Stimulated activated naive CD8-positive, alpha-beta T cell treated with anti-CD3 and anti-CD28 coated beads, Interleukin-15, amount 100 ng/mL, for 72 hours (primary cell): ENCODE results near the gene FOXN1.
"Not testable (repeated sequence)": the region's sequence is repeated elsewhere in the genome, so short reads cannot be mapped to it uniquely, and the experiment has no call there.

ENCODE experiments used
- ATAC-seq: fragments of 150-1000 bp; cut with Tn5 transposase; 2 replicates; pipeline ENCODE4 v1.10.0; 2021; ENCODE audit warnings: mild to moderate bottlenecking, moderate library complexity
- DNase-seq, 2 donors: peaks; one replicate each; pipeline ENCODE4 v3.0.0; 2021 to 2022
- H3K27ac Mint-ChIP-seq, 2 donors: one replicate each; pipeline ENCODE4 v1.8.0; 2022; ENCODE audit warnings: mild to moderate bottlenecking in 2 of 2, mixed read lengths in 2 of 2, moderate library complexity in 2 of 2
- H3K27me3 Mint-ChIP-seq: one replicate; pipeline ENCODE4 v1.8.0; 2022; ENCODE audit warnings: mixed read lengths
- H3K4me1 Mint-ChIP-seq: one replicate; pipeline ENCODE4 v1.8.0; 2022; ENCODE audit warnings: mild to moderate bottlenecking, mixed read lengths
- H3K4me3 Mint-ChIP-seq, 2 donors: one replicate each; pipeline ENCODE4 v1.8.0; 2022; ENCODE audit warnings: mild to moderate bottlenecking in 2 of 2, mixed read lengths in 2 of 2, moderate library complexity in 1 of 2
- H3K9me3 Mint-ChIP-seq, 2 donors: one replicate each; pipeline ENCODE4 v1.8.0; 2022; ENCODE audit warnings: mixed read lengths in 2 of 2

The FOXN1 gene

GRCh38 chr17:28554565-28554964 is 48.4 kb downstream of the FOXN1 start:
- Mint-ChIP-seq H3K27ac (no peak overlapping the region), H3K9me3 (no peaks in the 10 kb centered on the region), H3K4me3 (no peak overlapping the region), H3K4me1 (peaks cover 41% of the 10 kb centered on the region), H3K27me3 (no peaks in the 10 kb centered on the region)
- DNase-seq: no peak
- ATAC-seq: no peak

- no peaks in the 10 kb centered on the region for H3K27me3 Mint-ChIP-seq
- no peak for DNase-seq
- H3K27ac Mint-ChIP-seq: no peak overlapping the region
- H3K4me1 Mint-ChIP-seq: peaks cover 37% of the 10 kb centered on the region
- H3K9me3 Mint-ChIP-seq: no peaks in the 10 kb centered on the region
- no peak overlapping the region for H3K4me3 Mint-ChIP-seq
- ATAC-seq: no peak
These were observed 48.9 kb downstream of the FOXN1 start for GRCh38 chr17:28555022-28555421.

- Mint-ChIP-seq H3K27ac (no peak overlapping the region), H3K27me3 (no peaks in the 10 kb centered on the region), H3K4me3 (no peak overlapping the region), H3K9me3 (no peaks in the 10 kb centered on the region), H3K4me1 (peaks cover 23% of the 10 kb centered on the region)
- no peak for DNase-seq
- no peak for ATAC-seq
These were observed 57.3 kb downstream of the FOXN1 start for GRCh38 chr17:28563475-28563874.

- Mint-ChIP-seq H3K4me1 (peaks cover 50% of the 10 kb centered on the region), H3K27ac (no peak overlapping the region)
These were observed 61.5 kb downstream of the FOXN1 start for GRCh38 chr17:28567604-28568003.

GRCh38 chr17:28569446-28569845 is 63.3 kb downstream of the FOXN1 start:
- peaks cover 65% of the 10 kb centered on the region for H3K4me1 Mint-ChIP-seq
- ATAC-seq: no peak
- no peaks in the 10 kb centered on the region for H3K9me3 Mint-ChIP-seq
- H3K27me3 Mint-ChIP-seq: no peaks in the 10 kb centered on the region
- no peak overlapping the region for H3K27ac Mint-ChIP-seq
- peak overlapping the region in 1 of 2 donors; percentile 95 for H3K4me3 Mint-ChIP-seq
- DNase-seq: no peak

More at GRCh38 chr17:28567604-28568003, 61.5 kb downstream of the FOXN1 start:
- no peaks in the 10 kb centered on the region for H3K9me3 Mint-ChIP-seq
- H3K27me3 Mint-ChIP-seq: no peaks in the 10 kb centered on the region
- DNase-seq: no peak
- no peak for ATAC-seq
- H3K4me3 Mint-ChIP-seq: no peak overlapping the region

GRCh38 chr17:28570716-28571360 is 64.7 kb downstream of the FOXN1 start:
- Mint-ChIP-seq H3K27ac (peak overlapping the region; percentile 94 to 97), H3K4me3 (peak overlapping the region; percentile 95 to 96), H3K9me3 (no peaks in the 10 kb centered on the region), H3K27me3 (no peaks in the 10 kb centered on the region), H3K4me1 (peaks cover 72% of the 10 kb centered on the region)
- DNase-seq (peak in 1 of 2 donors; percentile 49), ATAC-seq (peak; percentile 63)

GRCh38 chr17:28571361-28572122 is 65.4 kb downstream of the FOXN1 start, which contains the start of gene PIGS:
PIGS (minus strand) TSS chr17:28571524; CDS start chr17:28571496, 28 bp downstream.
- peak within 1 kb of the TSS; percentile 94 to 97 for H3K27ac Mint-ChIP-seq
- no peaks in the 10 kb centered on the region for H3K27me3 Mint-ChIP-seq
- ATAC-seq (peak; percentile 99), DNase-seq (peak; percentile 90 to 92)
- H3K4me3 Mint-ChIP-seq: peak within 1 kb of the TSS; percentile 95 to 96
- H3K9me3 Mint-ChIP-seq: no peaks in the 10 kb centered on the region
- H3K4me1 Mint-ChIP-seq: peaks cover 79% of the 10 kb centered on the region

GRCh38 chr17:28572259-28573039 is 66.3 kb downstream of the FOXN1 start:
- peak overlapping the region in 1 of 2 donors; percentile 50 for H3K27ac Mint-ChIP-seq
- H3K27me3 Mint-ChIP-seq: no peaks in the 10 kb centered on the region
- H3K4me1 Mint-ChIP-seq: peaks cover 80% of the 10 kb centered on the region
- H3K4me3 Mint-ChIP-seq: peak overlapping the region; percentile 95 to 96
- H3K9me3 Mint-ChIP-seq: no peaks in the 10 kb centered on the region
- no peak for DNase-seq
- ATAC-seq: no peak

GRCh38 chr17:28573040-28573380 is 66.9 kb downstream of the FOXN1 start:
- no peak overlapping the region for H3K4me3 Mint-ChIP-seq
- ATAC-seq (no peak), DNase-seq (no peak)
- no peak overlapping the region for H3K27ac Mint-ChIP-seq
- no peaks in the 10 kb centered on the region for H3K9me3 Mint-ChIP-seq
- H3K4me1 Mint-ChIP-seq: peaks cover 75% of the 10 kb centered on the region
- H3K27me3 Mint-ChIP-seq: no peaks in the 10 kb centered on the region

GRCh38 chr17:28573521-28573920 is 67.4 kb downstream of the FOXN1 start:
- DNase-seq (no peak), ATAC-seq (no peak)
- Mint-ChIP-seq H3K4me3 (no peak overlapping the region), H3K27ac (no peak overlapping the region), H3K27me3 (no peaks in the 10 kb centered on the region), H3K4me1 (peaks cover 70% of the 10 kb centered on the region), H3K9me3 (no peaks in the 10 kb centered on the region)

GRCh38 chr17:28573966-28574480 is 67.9 kb downstream of the FOXN1 start:
- peaks cover 66% of the 10 kb centered on the region for H3K4me1 Mint-ChIP-seq
- no peak for DNase-seq
- ATAC-seq: no peak
- H3K27ac Mint-ChIP-seq: peak overlapping the region in 1 of 2 donors; percentile 22
- no peak overlapping the region for H3K4me3 Mint-ChIP-seq
- H3K9me3 Mint-ChIP-seq: no peaks in the 10 kb centered on the region
- H3K27me3 Mint-ChIP-seq: no peaks in the 10 kb centered on the region

GRCh38 chr17:28574526-28574925 is 68.4 kb downstream of the FOXN1 start:
- Mint-ChIP-seq H3K9me3 (no peaks in the 10 kb centered on the region), H3K4me3 (no peak overlapping the region), H3K4me1 (peaks cover 64% of the 10 kb centered on the region), H3K27ac (no peak overlapping the region), H3K27me3 (no peaks in the 10 kb centered on the region)
- DNase-seq (no peak), ATAC-seq (no peak)

- Mint-ChIP-seq H3K4me1 (peaks cover 56% of the 10 kb centered on the region), H3K9me3 (no peaks in the 10 kb centered on the region), H3K4me3 (no peak overlapping the region), H3K27me3 (no peaks in the 10 kb centered on the region), H3K27ac (no peak overlapping the region)
- ATAC-seq (no peak), DNase-seq (no peak)
These were observed 69.1 kb downstream of the FOXN1 start for GRCh38 chr17:28575126-28575795.

- H3K27ac Mint-ChIP-seq: peak overlapping the region in 1 of 2 donors; percentile 83
- not testable (repeated sequence) for DNase-seq
These were observed 69.9 kb downstream of the FOXN1 start for GRCh38 chr17:28576016-28576415.

More at GRCh38 chr17:28576016-28576415, 69.9 kb downstream of the FOXN1 start:
- not testable (repeated sequence) for H3K27me3 Mint-ChIP-seq, ATAC-seq, H3K9me3 Mint-ChIP-seq
- H3K4me1 Mint-ChIP-seq: peaks cover 51% of the 10 kb centered on the region
- H3K4me3 Mint-ChIP-seq: peak overlapping the region; percentile 79 to 89
